ENCODE results near the gene NDC1.

NDC1 gene

GRCh38 chr1:53740621-53741105, 97.4 kb downstream of the NDC1 start:
- CTCF ChIA-PET, result interaction anchor here (0.7 kb wide), 1 partner anchor 13 kb away, joined by 4 read pairs; no protein-coding TSS in a partner anchor
- TF ChIP-seq CTCF (conservative IDR thresholded peaks at IDR 0.05; ENCODE audit: low read depth), result no peak
- POLR2A ChIA-PET (ENCODE audit: low non-redundant PET), result no interaction called here
- no peak for DNase-seq (ENCODE audit: low spot score)
- no peak overlapping the region for H3K27ac ChIP-seq

GRCh38 chr1:53739109-53739681, 98.9 kb downstream of the NDC1 start, which contains the start of gene GLIS1:
TSS of gene GLIS1 (minus strand) at chr1:53739164. CDS start at chr1:53738064, 1,100 bp downstream.
- ChIA-PET POLR2A (ENCODE audit: low non-redundant PET) (no interaction called here), CTCF (interaction anchor here (0.6 kb wide), 1 partner anchor 15 kb away, joined by 3 read pairs; no protein-coding TSS in a partner anchor)
- DNase-seq (ENCODE audit: low spot score), result peak; percentile 97
- no peak for TF ChIP-seq CTCF (conservative IDR thresholded peaks at IDR 0.05; ENCODE audit: low read depth)
- H3K27ac ChIP-seq, result no peak within 1 kb of the TSS

GRCh38 chr1:53738205-53739108, 99.6 kb downstream of the NDC1 start:
- DNase-seq (ENCODE audit: low spot score), result no peak
- CTCF ChIA-PET, result interaction anchor here (0.6 kb wide), 1 partner anchor 15 kb away, joined by 3 read pairs; no protein-coding TSS in a partner anchor
- POLR2A ChIA-PET (ENCODE audit: low non-redundant PET), result no interaction called here

GRCh38 chr1:53737648-53738204, 100.4 kb downstream of the NDC1 start:
- TF ChIP-seq CTCF (conservative IDR thresholded peaks at IDR 0.05; ENCODE audit: low read depth), result no peak
- ChIA-PET POLR2A (ENCODE audit: low non-redundant PET) (no interaction called here), CTCF (no interaction called here)
- DNase-seq (ENCODE audit: low spot score), result no peak
- H3K27ac ChIP-seq, result no peak overlapping the region

More at GRCh38 chr1:53738205-53739108, 99.6 kb downstream of the NDC1 start:
- no peak overlapping the region for H3K27ac ChIP-seq
- no peak for TF ChIP-seq CTCF (conservative IDR thresholded peaks at IDR 0.05; ENCODE audit: low read depth)

GRCh38 chr1:53736290-53736689, 101.8 kb downstream of the NDC1 start:
- DNase-seq (ENCODE audit: low spot score), result no peak
- POLR2A ChIA-PET (ENCODE audit: low non-redundant PET), result no interaction called here
- H3K27ac ChIP-seq, result no peak overlapping the region
- CTCF ChIA-PET, result interaction anchor here (0.9 kb wide), 1 partner anchor 194 kb away, joined by 3 read pairs; no protein-coding TSS in a partner anchor
- TF ChIP-seq CTCF (conservative IDR thresholded peaks at IDR 0.05; ENCODE audit: low read depth), result no peak

- no peak overlapping the region for H3K27ac ChIP-seq
- POLR2A ChIA-PET (ENCODE audit: low non-redundant PET), result no interaction called here
- TF ChIP-seq CTCF (conservative IDR thresholded peaks at IDR 0.05; ENCODE audit: low read depth), result no peak
- no peak for DNase-seq (ENCODE audit: low spot score)
- CTCF ChIA-PET, result interaction anchor here (0.9 to 1.5 kb wide), 2 partner anchors 53 to 194 kb away, joined by 3 read pairs; no protein-coding TSS in a partner anchor
Observed at GRCh38 chr1:53735681-53736080, 102.4 kb downstream of the NDC1 start.

Measured in RWPE1 (cell line).